GM12878 (cell line): ENCODE measurements around the gene ARHGAP22. TPM values are rescaled to one million over a fixed set of nuclear protein-coding genes. Genes with fewer than 3 reads are reported as not detected.

Experiments
- ATAC-seq: fragments of 200-7000 bp; cut with Tn5 transposase; 3 replicates; pipeline ENCODE4 v1.9.1; 2020; ENCODE audit warnings: mild to moderate bottlenecking, moderate library complexity
- BruUV-seq: library from RNA; stranded (reverse); fragments of 400-500 nt; replicated peaks from 2 replicates; lab custom pipeline; 2021; lab: Mats Ljungman, UMichigan
- CTCF ChIA-PET: fragments of 300-600 bp; sonication (Branson Sonifier 250); formaldehyde crosslinking; extraction: SDS; loops from one replicate; lab custom pipeline; 2021; ENCODE audit warnings: inconsistent platforms; lab: Yijun Ruan, JAX
- POLR2A ChIA-PET: fragments of 350-600 bp; formaldehyde crosslinking; extraction: SDS; loops from one replicate; lab custom pipeline; 2021; ENCODE audit warnings: inconsistent platforms; lab: Charles Lee
- RAD21 ChIA-PET: fragments of 300-600 bp; sonication (Branson Sonifier 250); formaldehyde crosslinking; loops from one replicate; lab custom pipeline; 2023; ENCODE audit warnings: antibody characterized with exemption; ENCODE audit not compliant: unreplicated experiment; lab: Charles Lee
- SMC1A ChIA-PET: fragments of 300-600 bp; sonication (Branson Sonifier 250); formaldehyde crosslinking; loops from one replicate; lab custom pipeline; 2023; ENCODE audit not compliant: unreplicated experiment, uncharacterized antibody; lab: Charles Lee
- DNase-seq: peaks from one replicate; pipeline ENCODE4 v3.0.0-alpha.2; 2011; ENCODE audit warnings: low read depth, low spot score
- FAIRE-seq: peaks from 3 replicates; lab custom pipeline; 2011; peaks lifted over from hg19 to GRCh38; lab: Jason Lieb, UNC
- H2AFZ ChIP-seq: 2 replicates; pipeline ENCODE4 v1.6.0; 2011; ENCODE audit warnings: low read depth, low read length, control low read depth; ENCODE audit not compliant: control insufficient read depth
- H3K27ac ChIP-seq: 2 replicates; pipeline ENCODE4 v1.5.1; 2011; ENCODE audit warnings: control low read depth; ENCODE audit not compliant: control insufficient read depth, insufficient read depth
- H3K27me3 ChIP-seq, 2 experiments: replicated peaks in 1 of 2; 2 replicates each; pipeline versions ENCODE4 v1.6.0 to v1.6.1; 2011; ENCODE audit warnings: low read length in 1 of 2; ENCODE audit not compliant: control insufficient read depth in 2 of 2, insufficient read depth in 2 of 2
- H3K36me3 ChIP-seq, 2 experiments: 2 replicates each; pipeline ENCODE4 v1.5.1; 2011; ENCODE audit warnings: low read length in 1 of 2; ENCODE audit not compliant: control insufficient read depth in 2 of 2, insufficient read depth in 2 of 2
- H3K4me1 ChIP-seq: 2 replicates; pipeline ENCODE4 v1.6.1; 2011; ENCODE audit warnings: mild to moderate bottlenecking, low read length, moderate library complexity, mixed read lengths; ENCODE audit not compliant: control insufficient read depth, insufficient read depth
- H3K4me2 ChIP-seq: 2 replicates; pipeline ENCODE4 v1.6.0; 2011; ENCODE audit warnings: control low read depth; ENCODE audit not compliant: control insufficient read depth, insufficient read depth
- H3K4me3 ChIP-seq: fragments of 200-600 bp; sonication (generic); 2 replicates; pipeline ENCODE4 v1.5.1; 2016
- H3K79me2 ChIP-seq: 2 replicates; pipeline ENCODE4 v1.6.0; 2011; ENCODE audit warnings: low read length; ENCODE audit not compliant: control insufficient read depth, insufficient read depth
- H3K9ac ChIP-seq: 2 replicates; pipeline ENCODE4 v1.8.0; 2011; ENCODE audit warnings: low read length, control low read depth, mixed read lengths; ENCODE audit not compliant: control insufficient read depth, insufficient read depth
- H3K9me3 ChIP-seq: replicated peaks from 3 replicates; pipeline ENCODE4 v1.5.1; 2011; ENCODE audit warnings: mild to moderate bottlenecking, low read length; ENCODE audit not compliant: control insufficient read depth, insufficient read depth
- H4K20me1 ChIP-seq: 2 replicates; pipeline ENCODE4 v1.6.0; 2011; ENCODE audit not compliant: control insufficient read depth, insufficient read depth
- CREM ChIP-seq: IDR thresholded peaks from 2 replicates; pipeline ENCODE4 v1.6.1; 2014; ENCODE audit warnings: antibody characterized with exemption, low read depth
- DPF2 ChIP-seq: fragments of 450-650 bp; IDR thresholded peaks from 2 replicates; pipeline ENCODE4 v1.6.1; 2017; ENCODE audit warnings: mild to moderate bottlenecking
- SMAD5 ChIP-seq: IDR thresholded peaks from 2 replicates; pipeline ENCODE4 v1.6.1; 2016; ENCODE audit warnings: antibody characterized with exemption, low read depth
- SUPT20H ChIP-seq: IDR thresholded peaks from 2 replicates; pipeline ENCODE4 v1.6.1; 2011; ENCODE audit warnings: low read depth, mild to moderate bottlenecking, low read length, moderate library complexity, borderline replicate concordance; ENCODE audit not compliant: control insufficient read depth
- YBX1 ChIP-seq: fragments of 450-650 bp; IDR thresholded peaks from 2 replicates; pipeline ENCODE4 v1.6.1; 2016; ENCODE audit warnings: antibody characterized with exemption
- WGBS: methylation state at CpG from one replicate; pipeline ENCODE4 v1.1.6; 2016; ENCODE audit warnings: low lambda C conversion rate; ENCODE audit not compliant: insufficient replicate concordance, insufficient coverage; ENCODE audit errors: missing lambda C conversion rate; 5-methylcytosine and 5-hydroxymethylcytosine counted together
- in situ Hi-C: fragments of 300-500 bp; cut with MboI; formaldehyde crosslinking; loops from 9 replicates; pipeline ENCODE4 v1.14.3; 2018; ENCODE audit warnings: mixed read lengths
- intact Hi-C: fragments of 100-400 bp; cut with micrococcal nuclease; formaldehyde crosslinking; loops from one replicate; pipeline ENCODE4 v1.14.2; 2022; ENCODE audit not compliant: unreplicated experiment
- polyA plus RNA-seq, 11 experiments: library from polyadenylated mRNA; depleted of rRNA in 4 of 11; unstranded in 6 of 11; stranded (reverse) in 5 of 11; fragments of >200 nt; fragmentation: Nextera tagmentation in 4 of 11; fragmentation: Illumina TruSeq in 1 of 11; extraction: Ambion mirVana in 4 of 11; extraction: Trizol in 1 of 11; gene quantifications; 1 replicate in 1 of 11; 2 replicates in 10 of 11; pipeline versions ENCODE4 v1.2.1 to v1.2.3, GENCODE V29; 2011 to 2016; ENCODE audit warnings: inconsistent platforms in 2 of 11, missing spikeins in 2 of 11, low read depth in 1 of 11
- total RNA-seq, 4 experiments: library from RNA; depleted of rRNA in 3 of 4; stranded (reverse); fragments of >200 nt in 3 of 4; fragmentation: Illumina TruSeq in 1 of 4; extraction: Trizol in 1 of 4; gene quantifications; 2 replicates each; pipeline versions ENCODE4 v1.2.1 to v1.2.3, GENCODE V29; 2013 to 2021
- TF ChIP-seq, protein P1 (sequence below): fragments of 450-650 bp; IDR thresholded peaks from 2 replicates; pipeline ENCODE4 v1.6.1; 2017; ENCODE audit warnings: mild to moderate bottlenecking

Gene ARHGAP22
- total and polyA plus RNA-seq, 10 of the 15 experiments (the other 5 are each of a cell fraction or from before 2014, with no cell fraction given), result 0.07 to 0.61 (median 0.18) TPM; not detected in 5

DNA sequence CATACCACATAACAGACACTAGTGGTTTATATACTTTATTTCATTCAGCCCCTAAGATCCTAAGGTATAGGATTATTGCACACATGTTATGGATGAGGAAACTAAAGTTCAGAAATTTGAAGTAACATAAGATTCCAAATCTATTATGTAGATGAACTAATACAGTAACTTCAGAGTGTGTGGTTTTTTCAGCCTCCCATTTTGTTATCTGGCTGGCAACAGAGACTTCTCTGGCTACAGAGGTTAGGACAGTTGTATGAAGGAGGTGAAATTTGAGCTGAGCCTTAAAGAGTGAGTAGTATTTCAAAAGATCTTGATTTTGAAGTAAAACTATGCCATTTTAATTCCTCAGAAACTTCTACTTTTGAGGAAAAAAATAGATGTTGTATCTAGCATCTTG, 173.0 kb downstream of the ARHGAP22 start:
- no TSS peak for BruUV-seq
- no peaks in the 10 kb centered on the region for H3K79me2 ChIP-seq
- FAIRE-seq (no peak), DNase-seq (no peak), ATAC-seq (no peak)
- H3K4me1 ChIP-seq, result no peaks in the 10 kb centered on the region
- no peak overlapping the region for H3K9ac ChIP-seq
- H2AFZ ChIP-seq, result no peak overlapping the region
- RAD21 ChIA-PET, result no interaction called here
- CTCF ChIA-PET, result interaction anchor here (1.0 to 1.9 kb wide), 4 partner anchors 11 to 225 kb away, joined by 3 to 6 read pairs (median 4); no protein-coding TSS in a partner anchor
- H4K20me1 ChIP-seq, result no peaks in the 10 kb centered on the region
- SMC1A ChIA-PET, result interaction anchor here (1.5 kb wide), 1 partner anchor 8 kb away, joined by 5 read pairs; no protein-coding TSS in a partner anchor
- in situ Hi-C loops, result no loop called here
- POLR2A ChIA-PET, result no interaction called here
- no peak overlapping the region for H3K27ac ChIP-seq
- no peak overlapping the region for H3K4me3 ChIP-seq
- H3K36me3 ChIP-seq, result peaks cover 0 to 5% of the 10 kb centered on the region in 2 experiments; a peak in 3 of 4 replicates
- TF ChIP-seq YBX1, result no peak
- H3K27me3 ChIP-seq, result no peaks in the 10 kb centered on the region
- intact Hi-C loops, result no loop called here
- no peak overlapping the region for H3K4me2 ChIP-seq
- H3K9me3 ChIP-seq, result no peaks in the 10 kb centered on the region

GRCh38 chr10:48430402-48430993, 174.4 kb downstream of the ARHGAP22 start:
- Histone ChIP-seq H3K27me3 (no peaks in the 10 kb centered on the region), H3K27ac (no peak overlapping the region), H3K9me3 (no peaks in the 10 kb centered on the region), H3K4me1 (no peaks in the 10 kb centered on the region), H3K9ac (no peak overlapping the region), H3K36me3 (peaks cover 0 to 5% of the 10 kb centered on the region in 2 experiments; a peak in 3 of 4 replicates), H3K79me2 (no peaks in the 10 kb centered on the region), H3K4me3 (no peak overlapping the region), H2AFZ (no peak overlapping the region), H3K4me2 (no peak overlapping the region), H4K20me1 (no peaks in the 10 kb centered on the region)
- no peak for ATAC-seq
- CTCF ChIA-PET, result interaction anchor here (1.9 kb wide), 1 partner anchor 10 kb away, joined by 5 read pairs; no protein-coding TSS in a partner anchor
- TF ChIP-seq CREM (no peak), DPF2 (no peak), SUPT20H (no peak), SMAD5 (no peak)
- TF ChIP-seq, protein P1, sequence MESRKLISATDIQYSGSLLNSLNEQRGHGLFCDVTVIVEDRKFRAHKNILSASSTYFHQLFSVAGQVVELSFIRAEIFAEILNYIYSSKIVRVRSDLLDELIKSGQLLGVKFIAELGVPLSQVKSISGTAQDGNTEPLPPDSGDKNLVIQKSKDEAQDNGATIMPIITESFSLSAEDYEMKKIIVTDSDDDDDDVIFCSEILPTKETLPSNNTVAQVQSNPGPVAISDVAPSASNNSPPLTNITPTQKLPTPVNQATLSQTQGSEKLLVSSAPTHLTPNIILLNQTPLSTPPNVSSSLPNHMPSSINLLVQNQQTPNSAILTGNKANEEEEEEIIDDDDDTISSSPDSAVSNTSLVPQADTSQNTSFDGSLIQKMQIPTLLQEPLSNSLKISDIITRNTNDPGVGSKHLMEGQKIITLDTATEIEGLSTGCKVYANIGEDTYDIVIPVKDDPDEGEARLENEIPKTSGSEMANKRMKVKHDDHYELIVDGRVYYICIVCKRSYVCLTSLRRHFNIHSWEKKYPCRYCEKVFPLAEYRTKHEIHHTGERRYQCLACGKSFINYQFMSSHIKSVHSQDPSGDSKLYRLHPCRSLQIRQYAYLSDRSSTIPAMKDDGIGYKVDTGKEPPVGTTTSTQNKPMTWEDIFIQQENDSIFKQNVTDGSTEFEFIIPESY, result no peak
- 84% methylated on average over 4 of the region's 4 CpGs for WGBS
- RAD21 ChIA-PET, result no interaction called here
- in situ Hi-C loops (no loop called here), intact Hi-C loops (no loop called here)
- no TSS peak for BruUV-seq
- FAIRE-seq, result no peak
- DNase-seq, result no peak
- POLR2A ChIA-PET, result no interaction called here
- SMC1A ChIA-PET, result interaction anchor here (1.0 kb wide), 1 partner anchor 8 kb away, joined by 4 read pairs; no protein-coding TSS in a partner anchor
